GM15510 (cell line): ENCODE results near the gene PHKB.

Source experiments
- POLR2A ChIP-seq: IDR thresholded peaks from 3 replicates; pipeline ENCODE4 v1.6.1; 2011; ENCODE audit warnings: borderline replicate concordance; ENCODE audit not compliant: insufficient read length; ENCODE audit errors: extremely low read depth

The PHKB gene

DNA sequence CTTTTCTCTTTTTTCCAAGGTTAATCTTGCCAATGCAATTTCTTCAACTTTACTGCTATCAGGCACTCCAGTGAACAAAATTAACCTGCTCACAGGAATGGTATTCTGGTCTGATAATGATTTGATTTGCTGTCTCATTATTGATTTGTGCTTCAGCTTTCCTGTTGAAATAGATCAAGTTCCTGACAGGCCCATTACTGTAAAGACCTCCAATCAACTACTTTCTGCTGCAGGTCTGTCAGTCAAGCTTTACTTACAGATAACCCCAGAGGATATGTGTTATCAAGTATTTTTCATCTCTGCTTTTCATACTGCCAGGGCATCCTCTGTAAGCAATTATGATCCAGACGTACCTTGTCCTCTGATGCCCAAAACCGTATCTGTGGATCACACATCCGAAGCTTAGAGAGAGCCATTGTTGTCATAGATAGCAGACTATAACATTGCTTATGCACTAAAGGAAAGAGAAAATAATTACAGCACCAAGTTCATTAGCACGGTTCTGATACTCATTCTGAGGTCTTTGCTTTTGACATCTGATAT, 215.6 kb downstream of the PHKB start:
- TF ChIP-seq POLR2A, result no peak

DNA sequence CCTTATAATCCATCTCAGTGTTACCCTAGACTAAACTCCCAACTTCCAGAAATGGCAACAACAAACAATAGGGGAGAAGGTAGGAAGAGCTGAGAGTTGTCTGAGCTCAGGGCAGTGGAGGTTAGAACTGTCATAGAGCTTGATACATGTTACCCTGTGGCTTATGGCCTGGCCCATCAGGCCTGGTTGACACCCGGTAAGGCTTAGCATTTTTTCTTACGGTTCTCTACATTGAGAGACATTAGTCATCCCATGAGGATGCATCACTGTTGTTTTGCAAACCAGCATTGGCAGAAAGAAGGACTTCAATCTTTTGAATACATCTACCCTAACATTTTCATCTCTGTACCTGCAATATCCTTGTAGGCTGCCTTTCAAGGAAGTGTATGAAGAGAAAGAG, 226.6 kb downstream of the PHKB start:
- TF ChIP-seq POLR2A, result no peak

GRCh38 chr16:47693226-47693625, 232.1 kb downstream of the PHKB start:
- no peak for TF ChIP-seq POLR2A

GRCh38 chr16:47694543-47694942, 233.4 kb downstream of the PHKB start:
- no peak for TF ChIP-seq POLR2A

- TF ChIP-seq POLR2A, result no peak
Observed at GRCh38 chr16:47695756-47696155, 234.6 kb downstream of the PHKB start.

DNA sequence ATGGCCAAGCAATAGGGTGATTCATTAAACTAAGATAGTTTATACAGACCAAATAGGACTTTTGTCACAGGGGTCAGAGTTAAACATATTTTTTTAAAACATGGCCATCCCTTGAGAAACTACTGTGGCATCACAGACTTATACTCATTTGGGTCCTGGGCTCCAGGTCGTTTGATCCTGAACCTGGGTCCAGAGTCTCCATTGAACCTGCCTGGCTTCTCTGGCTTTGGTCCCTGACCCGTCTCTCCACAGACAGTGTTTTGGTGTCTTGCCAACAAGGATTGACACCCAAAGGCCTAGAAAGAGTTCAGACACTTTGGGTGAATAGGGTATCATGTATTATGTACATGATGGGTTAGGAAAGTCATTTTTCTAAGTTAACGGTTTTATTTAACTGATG, 236.7 kb downstream of the PHKB start:
- no peak for TF ChIP-seq POLR2A

GRCh38 chr16:47699106-47699505, 238.0 kb downstream of the PHKB start:
- no peak for TF ChIP-seq POLR2A

- TF ChIP-seq POLR2A, result no peak
Observed at GRCh38 chr16:47700857-47701587, 239.9 kb downstream of the PHKB start.

GRCh38 chr16:47705266-47705665, 244.1 kb downstream of the PHKB start:
- TF ChIP-seq POLR2A, result no peak

GRCh38 chr16:47711809-47712208, 250.7 kb downstream of the PHKB start:
- no peak for TF ChIP-seq POLR2A

GRCh38 chr16:47712276-47713224, 251.4 kb downstream of the PHKB start:
- no peak for TF ChIP-seq POLR2A

GRCh38 chr16:47713225-47713595, 252.1 kb downstream of the PHKB start:
- no peak for TF ChIP-seq POLR2A

DNA sequence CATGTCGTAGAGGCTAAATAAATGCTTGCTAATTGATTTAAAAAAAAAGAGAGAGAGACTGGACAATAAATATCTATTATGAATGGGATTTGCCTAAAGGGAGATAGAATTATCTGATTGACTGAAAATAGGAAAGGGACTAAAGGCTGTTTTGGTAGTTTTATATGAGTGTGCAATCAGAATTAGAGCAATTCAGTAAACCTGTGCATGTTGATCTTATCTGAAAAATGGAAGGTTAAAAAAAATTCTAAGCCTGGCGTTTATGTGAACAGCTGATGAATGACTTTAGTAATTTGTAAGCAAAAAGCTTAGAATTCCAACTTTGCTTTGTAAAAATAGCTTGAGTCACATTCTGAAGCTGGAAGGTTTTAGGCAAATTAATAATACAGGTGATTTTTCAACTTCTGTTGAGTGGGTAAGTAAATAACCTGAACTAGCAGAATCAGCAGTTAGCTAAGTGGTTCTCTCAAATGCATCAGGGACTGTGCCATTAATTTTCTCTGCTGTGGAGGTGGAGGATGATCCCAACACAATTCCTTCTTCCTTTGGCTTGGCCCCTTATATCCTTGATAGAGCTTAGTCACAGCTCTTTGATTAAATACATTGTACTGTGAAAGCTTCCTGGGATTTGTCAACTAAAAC, 254.4 kb downstream of the PHKB start:
- TF ChIP-seq POLR2A, result no peak

- no peak for TF ChIP-seq POLR2A
Observed at GRCh38 chr16:47716571-47716970, 255.4 kb downstream of the PHKB start.

- no peak for TF ChIP-seq POLR2A
Observed at GRCh38 chr16:47719713-47720112, 258.6 kb downstream of the PHKB start.
